CD4-positive, alpha-beta T cell treated with Interleukin-17A for 1 hour (primary cell): ENCODE data around the gene CNTN1.

Experiments
- DNase-seq: peaks from one replicate; pipeline ENCODE4 v3.0.0-alpha.2; 2020

The CNTN1 gene

GRCh38 chr12:40691913-40692764 lies at the start of gene CNTN1:
Gene CNTN1 (plus strand): TSS chr12:40692439.
- no peak for DNase-seq

- DNase-seq, result no peak
These were observed 48.7 kb upstream of the CNTN1 start for GRCh38 chr12:40643506-40643905.

- DNase-seq, result no peak
These were observed 48.3 kb upstream of the CNTN1 start for GRCh38 chr12:40643976-40644375.

- no peak for DNase-seq
These were observed 47.5 kb upstream of the CNTN1 start for GRCh38 chr12:40644708-40645107.

GRCh38 chr12:40645361-40645760 lies 46.9 kb upstream of the CNTN1 start:
- DNase-seq, result no peak

- DNase-seq, result no peak
These were observed 45.8 kb upstream of the CNTN1 start for GRCh38 chr12:40646456-40646855.

GRCh38 chr12:40646911-40647310 lies 45.3 kb upstream of the CNTN1 start:
- DNase-seq, result no peak

- DNase-seq, result no peak
These were observed 44.6 kb upstream of the CNTN1 start for GRCh38 chr12:40647651-40648050.

GRCh38 chr12:40648519-40648918 lies 43.7 kb upstream of the CNTN1 start:
- no peak for DNase-seq

GRCh38 chr12:40650038-40650704 lies 42.1 kb upstream of the CNTN1 start:
- DNase-seq, result no peak

GRCh38 chr12:40655451-40655850 lies 36.8 kb upstream of the CNTN1 start:
- DNase-seq, result no peak

GRCh38 chr12:40662366-40662765 lies 29.9 kb upstream of the CNTN1 start:
- DNase-seq, result no peak

- DNase-seq, result no peak
These were observed 28.5 kb upstream of the CNTN1 start for GRCh38 chr12:40663781-40664180.

GRCh38 chr12:40668099-40668529 lies 24.1 kb upstream of the CNTN1 start:
- no peak for DNase-seq

GRCh38 chr12:40672741-40673271 lies 19.4 kb upstream of the CNTN1 start:
- DNase-seq, result no peak

- no peak for DNase-seq
These were observed 11.1 kb upstream of the CNTN1 start for GRCh38 chr12:40681148-40681547.

GRCh38 chr12:40684986-40685385 lies 7.3 kb upstream of the CNTN1 start:
- DNase-seq, result no peak

GRCh38 chr12:40688085-40688725 lies 4.0 kb upstream of the CNTN1 start:
- no peak for DNase-seq

- DNase-seq, result no peak
These were observed 2.7 kb upstream of the CNTN1 start for GRCh38 chr12:40689576-40689975.

GRCh38 chr12:40692765-40693206 lies 547 bp downstream of the CNTN1 start:
- no peak for DNase-seq

GRCh38 chr12:40693207-40693821 lies 1.1 kb downstream of the CNTN1 start:
- DNase-seq, result no peak

GRCh38 chr12:40697566-40698259 lies 5.5 kb downstream of the CNTN1 start:
- DNase-seq, result no peak
